Umbilical cord (tissue), 2 donors: ENCODE measurements around the gene NEURL1. TPM values are rescaled to one million over a fixed set of nuclear protein-coding genes. Genes with fewer than 3 reads are reported as not detected.
"Not testable (repeated sequence)": the region's sequence is repeated elsewhere in the genome, so short reads cannot be mapped to it uniquely, and the experiment has no call there.

ENCODE experiments used
- DNase-seq: peaks from one replicate; pipeline ENCODE4 v3.0.0-alpha.2; 2015; ENCODE audit warnings: low spot score
- total RNA-seq: library from RNA; depleted of rRNA; stranded (reverse); fragments of >200 nt; gene quantifications from one replicate; pipeline ENCODE4 v1.2.3, GENCODE V29; 2014; ENCODE audit warnings: low replicate concordance; ENCODE audit not compliant: insufficient read depth

The NEURL1 gene
- total RNA-seq, 1 donor from 2014 or later, result 0.24 TPM

GRCh38 chr10:103493916-103494877 lies 692 bp downstream of the NEURL1 start:
- DNase-seq, result peak; percentile 40

DNA sequence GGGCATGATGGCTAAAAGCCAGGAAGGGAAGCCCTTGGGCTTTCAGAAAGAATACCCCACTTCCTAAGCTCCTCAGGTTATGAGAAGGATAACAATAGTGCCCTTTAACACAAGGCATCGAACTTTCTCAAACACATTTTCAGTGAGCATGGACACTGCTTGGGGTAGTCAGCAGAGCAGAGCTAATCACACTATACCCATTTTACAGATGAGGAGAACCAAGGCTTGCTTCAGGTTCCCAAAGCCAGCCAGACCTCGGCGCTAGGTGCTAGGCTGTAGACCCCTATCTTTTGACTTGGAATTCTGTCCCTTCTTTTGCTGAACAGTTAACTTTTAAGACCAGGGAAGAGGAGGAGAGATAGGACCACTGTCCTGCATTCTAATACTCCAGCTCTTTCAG lies 1.8 kb downstream of the NEURL1 start:
- no peak for DNase-seq

DNA sequence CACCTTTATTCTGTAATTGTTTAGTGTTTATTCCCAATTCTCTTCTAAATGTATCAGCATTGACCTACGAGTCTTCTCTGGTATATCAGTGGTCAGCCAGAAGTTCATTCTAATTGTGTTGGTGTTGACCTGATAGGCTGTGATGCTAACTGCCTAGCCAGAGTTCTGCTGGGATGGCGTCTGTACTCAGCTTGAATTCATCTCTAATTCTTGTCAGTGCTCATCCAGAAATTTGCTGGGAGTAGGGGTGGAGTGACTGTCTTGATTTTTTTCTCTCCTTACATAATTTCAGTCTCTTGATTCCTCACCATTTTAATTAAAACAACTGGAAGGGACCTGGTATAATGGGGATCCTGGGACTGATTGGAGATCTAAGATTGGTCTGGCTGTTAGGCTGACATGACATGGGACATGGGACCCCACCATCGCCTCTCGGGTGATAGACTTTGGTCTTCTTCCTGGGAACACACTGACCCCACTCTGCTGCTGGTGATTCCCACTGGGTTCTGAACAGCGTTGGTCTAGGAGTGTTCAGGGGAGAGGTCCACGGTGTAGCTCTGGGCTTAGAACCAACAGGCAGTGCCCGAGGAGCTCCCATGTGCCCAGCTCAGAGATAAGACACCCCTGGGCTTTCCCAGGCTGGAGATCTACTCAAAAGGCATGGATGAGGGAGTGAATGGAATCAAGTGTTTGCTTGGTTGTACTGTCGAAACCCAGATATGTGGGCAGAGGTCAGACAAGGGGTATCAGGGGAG lies 3.8 kb downstream of the NEURL1 start:
- no peak for DNase-seq

- DNase-seq, result no peak
These were observed 5.6 kb downstream of the NEURL1 start for GRCh38 chr10:103498936-103499638.

- DNase-seq, result no peak
These were observed 6.4 kb downstream of the NEURL1 start for GRCh38 chr10:103499881-103500280.

DNA sequence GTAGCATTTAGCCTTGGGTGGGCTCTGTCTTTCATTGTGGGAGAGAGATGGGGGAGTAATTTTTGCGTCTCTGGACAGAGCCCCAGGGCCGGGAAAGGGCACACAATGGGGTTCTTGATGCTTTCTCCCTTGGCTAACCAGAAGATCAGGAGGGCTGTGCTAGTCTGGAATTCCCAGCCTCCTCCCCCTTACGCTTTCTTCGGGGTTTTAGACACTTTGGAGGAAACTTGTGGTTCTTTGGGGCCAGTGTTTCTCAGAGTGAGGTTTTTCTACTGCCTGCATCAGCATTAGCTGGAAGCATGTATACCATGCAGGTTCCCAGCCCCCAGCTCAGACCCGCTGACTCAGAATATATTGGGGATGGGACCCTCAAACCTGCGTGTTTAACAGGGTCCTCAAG lies 7.0 kb downstream of the NEURL1 start:
- DNase-seq, result no peak

GRCh38 chr10:103501186-103501585 lies 7.7 kb downstream of the NEURL1 start:
- no peak for DNase-seq

- no peak for DNase-seq
These were observed 9.6 kb downstream of the NEURL1 start for GRCh38 chr10:103502849-103503660.

DNA sequence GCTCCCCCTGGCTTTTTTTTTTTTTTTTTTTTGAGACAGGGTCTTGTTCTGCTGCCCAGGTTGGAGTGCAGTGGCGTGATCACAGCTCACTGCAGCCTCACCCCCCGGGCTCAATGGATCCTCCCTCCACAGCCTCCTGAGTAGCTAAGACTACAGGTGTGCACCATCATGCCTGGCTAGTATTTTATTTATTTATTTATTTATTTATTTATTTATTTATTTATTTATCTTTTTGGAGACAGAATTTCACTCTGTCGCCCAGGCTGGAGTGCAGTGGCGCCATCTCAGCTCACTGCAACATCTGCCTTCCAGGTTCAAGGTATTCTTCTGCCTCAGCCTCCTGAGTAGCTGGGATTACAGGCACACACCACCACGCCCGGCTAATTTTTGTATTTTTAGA lies 10.3 kb downstream of the NEURL1 start:
- not testable (repeated sequence) for DNase-seq

GRCh38 chr10:103504181-103504783 lies 10.8 kb downstream of the NEURL1 start:
- DNase-seq, result peak; percentile 38

DNA sequence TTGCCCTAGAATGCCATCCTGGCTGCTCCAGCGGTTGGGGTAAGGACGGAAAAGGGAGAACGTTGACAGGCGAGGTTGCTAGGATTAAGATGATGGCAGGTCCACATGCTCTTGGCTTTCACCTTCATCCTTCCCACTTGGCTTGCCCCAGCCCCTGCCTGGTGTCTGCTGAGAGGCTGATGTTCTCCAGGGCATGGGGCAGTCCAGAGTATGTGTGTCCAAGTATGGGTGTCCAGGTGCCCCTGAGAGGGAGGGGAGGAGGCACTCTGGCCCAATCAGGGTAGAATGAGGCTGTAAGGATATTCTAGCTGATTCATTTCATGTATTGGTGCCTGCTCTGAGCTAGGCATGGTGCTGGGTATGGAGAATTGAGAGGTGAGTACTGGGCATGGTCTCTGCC lies 12.6 kb downstream of the NEURL1 start:
- no peak for DNase-seq

GRCh38 chr10:103507235-103508191 lies 14.0 kb downstream of the NEURL1 start:
- DNase-seq, result peak; percentile 33

DNA sequence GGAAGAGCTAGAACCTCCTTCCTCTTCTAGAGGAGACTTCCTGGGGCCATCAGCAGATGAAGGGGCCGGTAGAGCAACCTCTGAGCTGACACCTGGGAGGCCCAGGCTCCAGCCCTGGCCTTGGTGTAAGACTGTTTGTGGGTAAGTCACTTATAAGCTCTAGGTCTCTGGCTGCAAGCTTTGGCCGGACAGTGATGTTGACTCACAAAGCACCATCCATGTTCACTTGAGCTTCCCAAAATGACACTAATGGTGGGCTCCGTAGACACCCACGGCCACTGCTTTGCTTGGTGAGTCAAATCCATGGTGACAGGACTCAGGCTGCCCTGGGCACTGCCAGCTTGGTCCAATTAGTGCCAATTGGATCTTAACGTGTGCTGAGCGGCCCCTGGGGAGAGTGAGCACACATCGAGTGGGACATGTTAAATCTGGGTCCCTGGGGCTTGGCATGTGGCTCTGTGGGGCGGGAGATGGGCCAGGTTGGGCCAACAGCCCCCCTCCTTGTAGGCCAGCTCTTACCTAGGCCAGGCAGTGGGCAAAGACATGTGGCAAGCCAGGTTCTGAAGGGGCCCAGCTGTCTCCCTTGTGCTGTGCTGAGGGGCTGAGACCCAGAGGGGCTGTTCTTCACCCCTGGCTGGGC lies 16.7 kb downstream of the NEURL1 start:
- DNase-seq, result no peak

DNA sequence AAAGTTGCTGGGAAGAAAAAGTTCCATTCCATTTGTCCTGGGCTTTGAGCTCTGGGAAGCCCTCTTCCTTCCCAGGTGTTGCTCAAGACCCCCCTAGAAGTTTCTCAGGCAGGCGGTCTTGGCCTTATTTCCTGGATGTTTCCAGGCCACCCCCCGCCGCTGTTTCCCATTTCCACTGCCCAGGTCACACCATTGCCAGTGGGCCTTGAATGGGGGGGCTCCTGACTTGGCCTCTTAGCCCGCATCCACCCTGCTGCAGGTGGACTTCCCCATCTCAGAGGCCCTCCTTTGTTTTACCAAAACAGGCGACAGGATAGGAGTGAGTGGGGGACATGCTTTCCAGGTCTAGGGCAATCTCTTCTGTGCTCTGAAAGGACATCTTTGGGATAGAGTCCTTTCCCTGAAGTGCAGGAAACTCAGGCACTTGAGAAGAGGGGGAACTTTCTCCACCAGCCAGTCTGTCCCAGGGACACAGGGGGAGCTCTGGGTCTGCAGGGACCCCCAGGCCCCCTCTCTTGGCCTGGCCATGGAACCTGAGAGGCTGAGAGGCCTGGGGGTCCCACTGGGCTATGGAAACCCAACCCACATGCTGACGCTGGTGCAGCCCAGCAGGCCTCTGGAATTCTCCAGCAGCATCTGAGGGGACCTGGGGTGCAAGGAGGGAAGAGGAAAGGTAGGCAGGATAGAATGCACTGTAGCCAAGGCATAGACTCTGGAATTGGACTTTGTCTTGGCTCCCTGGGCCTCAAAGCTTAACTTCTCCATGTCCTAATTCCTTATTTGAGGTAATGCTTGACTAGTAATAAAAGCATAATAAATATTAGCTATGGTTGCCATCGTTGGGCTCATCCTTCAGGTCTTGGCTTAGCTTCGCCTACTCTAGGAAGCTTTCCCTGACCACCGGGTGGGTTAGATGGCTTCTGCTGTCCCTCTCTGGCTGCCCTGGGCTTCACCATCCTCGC lies 17.6 kb downstream of the NEURL1 start:
- DNase-seq, result no peak

DNA sequence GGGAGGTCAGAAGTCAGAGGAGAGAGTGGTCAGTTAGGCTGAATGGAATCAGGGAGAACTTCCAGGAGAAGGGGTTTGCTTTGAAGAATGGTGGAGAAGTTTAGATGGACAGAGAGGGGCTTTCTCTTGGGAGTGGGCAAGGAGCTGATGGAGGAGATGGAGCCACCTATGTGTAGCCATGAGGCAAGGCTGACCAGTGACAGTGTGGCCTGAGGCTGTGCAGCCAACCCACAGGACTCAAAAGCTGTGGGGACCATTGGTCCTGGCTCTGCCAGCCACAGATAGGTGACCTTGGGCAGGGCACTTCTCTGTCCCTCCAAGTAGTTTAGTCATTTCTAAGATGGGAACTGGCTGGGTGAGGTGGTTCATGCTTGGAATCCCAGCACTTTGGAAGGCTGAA lies 18.7 kb downstream of the NEURL1 start:
- DNase-seq, result no peak

- DNase-seq, result peak; percentile 75
These were observed 19.3 kb downstream of the NEURL1 start for GRCh38 chr10:103512591-103513379.
